Ovary (tissue), 3 donors: ENCODE measurements around the gene NECTIN1.

Experiments used
- POLR2A ChIP-seq: fragments of 450-650 bp; IDR thresholded peaks from one replicate; pipeline ENCODE4 v1.6.1; 2017; ENCODE audit warnings: antibody characterized with exemption, mild to moderate bottlenecking, moderate library complexity
- TF ChIP-seq, protein P1 (sequence below), 3 donors: fragments of 450-650 bp in 2 of 3; fragments of 200-600 bp in 1 of 3; IDR thresholded peaks; one replicate each; pipeline versions ENCODE4 v1.5.1 to v1.8.0; 2016 to 2022; ENCODE audit warnings: antibody characterized with exemption in 3 of 3, mild to moderate bottlenecking in 1 of 3
- donor health status: DM: no; HTN: no; CAD: no.

DNA sequence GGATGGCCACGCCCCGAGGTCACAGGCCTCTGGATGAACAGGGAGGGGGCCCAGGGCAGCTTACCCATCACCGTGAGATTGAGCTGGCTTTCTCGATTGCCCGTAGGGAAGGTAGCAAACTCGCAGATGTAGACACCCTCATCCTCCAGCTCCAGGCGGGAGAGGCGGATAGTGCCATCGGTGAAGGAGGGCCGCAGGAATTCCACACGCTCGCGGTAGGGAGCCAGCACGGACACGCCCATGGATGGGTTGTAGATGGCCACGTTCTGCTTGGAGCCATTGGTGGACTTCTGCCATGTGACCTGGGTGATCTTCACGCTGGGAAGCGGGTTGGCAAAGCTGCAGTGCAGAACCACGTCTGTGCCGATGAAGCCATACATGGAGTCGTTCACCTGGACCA lies 50.6 kb downstream of the NECTIN1 start:
- TF ChIP-seq POLR2A = no peak
- TF ChIP-seq, protein P1, sequence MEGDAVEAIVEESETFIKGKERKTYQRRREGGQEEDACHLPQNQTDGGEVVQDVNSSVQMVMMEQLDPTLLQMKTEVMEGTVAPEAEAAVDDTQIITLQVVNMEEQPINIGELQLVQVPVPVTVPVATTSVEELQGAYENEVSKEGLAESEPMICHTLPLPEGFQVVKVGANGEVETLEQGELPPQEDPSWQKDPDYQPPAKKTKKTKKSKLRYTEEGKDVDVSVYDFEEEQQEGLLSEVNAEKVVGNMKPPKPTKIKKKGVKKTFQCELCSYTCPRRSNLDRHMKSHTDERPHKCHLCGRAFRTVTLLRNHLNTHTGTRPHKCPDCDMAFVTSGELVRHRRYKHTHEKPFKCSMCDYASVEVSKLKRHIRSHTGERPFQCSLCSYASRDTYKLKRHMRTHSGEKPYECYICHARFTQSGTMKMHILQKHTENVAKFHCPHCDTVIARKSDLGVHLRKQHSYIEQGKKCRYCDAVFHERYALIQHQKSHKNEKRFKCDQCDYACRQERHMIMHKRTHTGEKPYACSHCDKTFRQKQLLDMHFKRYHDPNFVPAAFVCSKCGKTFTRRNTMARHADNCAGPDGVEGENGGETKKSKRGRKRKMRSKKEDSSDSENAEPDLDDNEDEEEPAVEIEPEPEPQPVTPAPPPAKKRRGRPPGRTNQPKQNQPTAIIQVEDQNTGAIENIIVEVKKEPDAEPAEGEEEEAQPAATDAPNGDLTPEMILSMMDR (IDR thresholded peaks at IDR 0.05) = no peak
